ENCODE measurements around the gene NOTCH4.
A peak's percentile ranks its signal among the peaks of the same experiment; 100 is the strongest.
"Not testable (repeated sequence)": the region's sequence is repeated elsewhere in the genome, so short reads cannot be mapped to it uniquely, and the experiment has no call there.

NOTCH4 gene

GRCh38 chr6:32194825-32195651 is 28.8 kb downstream of the NOTCH4 start:
- no peak for FAIRE-seq

GRCh38 chr6:32194388-32194787 is 29.5 kb downstream of the NOTCH4 start:
- DNase-seq (ENCODE audit: insufficient read length, low spot score) (no peak), FAIRE-seq (no peak)

More at GRCh38 chr6:32194825-32195651, 28.8 kb downstream of the NOTCH4 start:
- DNase-seq (ENCODE audit: insufficient read length, low spot score): peak; percentile 97

GRCh38 chr6:32193096-32193495 is 30.8 kb downstream of the NOTCH4 start:
- not testable (repeated sequence) for DNase-seq (ENCODE audit: insufficient read length, low spot score); FAIRE-seq

GRCh38 chr6:32192608-32193039 is 31.2 kb downstream of the NOTCH4 start, which contains the start of gene GPSM3:
TSS of gene GPSM3 (minus strand) at chr6:32192643. CDS start at chr6:32192513, 130 bp downstream.
- FAIRE-seq (no peak), DNase-seq (ENCODE audit: insufficient read length, low spot score) (no peak)

GRCh38 chr6:32191696-32192607 is 31.9 kb downstream of the NOTCH4 start:
- DNase-seq (ENCODE audit: insufficient read length, low spot score) (no peak), FAIRE-seq (no peak)

GRCh38 chr6:32190911-32191677 is 32.8 kb downstream of the NOTCH4 start:
- no peak for DNase-seq (ENCODE audit: insufficient read length, low spot score)
- FAIRE-seq: no peak

- DNase-seq (ENCODE audit: insufficient read length, low spot score) (peak; percentile 70), FAIRE-seq (no peak)
Measured at GRCh38 chr6:32190054-32190851, 33.6 kb downstream of the NOTCH4 start, which contains the start of gene PBX2. TSS of gene PBX2 (minus strand) at chr6:32190202. CDS start at chr6:32189915, 287 bp downstream.

- FAIRE-seq: no peak
- no peak for DNase-seq (ENCODE audit: insufficient read length, low spot score)
Measured at GRCh38 chr6:32189742-32190053, 34.2 kb downstream of the NOTCH4 start.

- FAIRE-seq (no peak), DNase-seq (ENCODE audit: insufficient read length, low spot score) (no peak)
Measured at GRCh38 chr6:32189069-32189741, 34.7 kb downstream of the NOTCH4 start.

GRCh38 chr6:32188381-32189068 is 35.3 kb downstream of the NOTCH4 start:
- no peak for FAIRE-seq
- no peak for DNase-seq (ENCODE audit: insufficient read length, low spot score)

GRCh38 chr6:32187725-32188380 is 36.0 kb downstream of the NOTCH4 start:
- not testable (repeated sequence) for FAIRE-seq; DNase-seq (ENCODE audit: insufficient read length, low spot score)

GRCh38 chr6:32187009-32187709 is 36.7 kb downstream of the NOTCH4 start:
- DNase-seq (ENCODE audit: insufficient read length, low spot score) (no peak), FAIRE-seq (no peak)

- not testable (repeated sequence) for FAIRE-seq
Measured at GRCh38 chr6:32186151-32186840, 37.6 kb downstream of the NOTCH4 start.

GRCh38 chr6:32185681-32186131 is 38.2 kb downstream of the NOTCH4 start:
- DNase-seq (ENCODE audit: insufficient read length, low spot score): not testable (repeated sequence)
- FAIRE-seq: peak; percentile 63

More at GRCh38 chr6:32186151-32186840, 37.6 kb downstream of the NOTCH4 start:
- not testable (repeated sequence) for DNase-seq (ENCODE audit: insufficient read length, low spot score)

- no peak for DNase-seq (ENCODE audit: insufficient read length, low spot score)
- no peak for FAIRE-seq
Measured at GRCh38 chr6:32184084-32184640, 39.7 kb downstream of the NOTCH4 start, which contains the start of gene AGER. TSS of gene AGER (minus strand) at chr6:32184253. CDS start at chr6:32184222, 31 bp downstream.

GRCh38 chr6:32183483-32184083 is 40.3 kb downstream of the NOTCH4 start:
- DNase-seq (ENCODE audit: insufficient read length, low spot score): no peak
- no peak for FAIRE-seq

All from HTR-8/SVneo (cell line).